Upper lobe of left lung (tissue), 6 donors: ENCODE data around the gene SLC2A11. TPM values are rescaled to one million over a fixed set of nuclear protein-coding genes. Genes with fewer than 3 reads are reported as not detected.

Experiments used
- ATAC-seq, 2 donors: fragments of 200-7000 bp; cut with Tn5 transposase; one replicate each; pipeline ENCODE4 v1.9.1; 2022; ENCODE audit warnings: mild to moderate bottlenecking in 2 of 2, moderate library complexity in 2 of 2; ENCODE audit not compliant: low FRiP score in 2 of 2
- DNase-seq, 2 donors: peaks; one replicate each; pipeline ENCODE4 v3.0.0-alpha.2; 2019 to 2020
- H3K27ac ChIP-seq, 4 donors: fragments of 200-600 bp; sonication (generic); one replicate each; pipeline ENCODE4 v1.5.1; 2016 to 2019
- H3K27me3 ChIP-seq, 4 donors: fragments of 200-600 bp; sonication (generic); one replicate each; pipeline ENCODE4 v1.5.1; 2017 to 2019
- H3K36me3 ChIP-seq, 4 donors: fragments of 200-600 bp; sonication (generic); one replicate each; pipeline ENCODE4 v1.5.1; 2016 to 2019
- H3K4me1 ChIP-seq, 4 donors: fragments of 200-600 bp; sonication (generic); one replicate each; pipeline ENCODE4 v1.5.1; 2018 to 2019
- H3K4me3 ChIP-seq, 4 donors: fragments of 200-600 bp; sonication (generic); one replicate each; pipeline ENCODE4 v1.5.1; 2017 to 2019; ENCODE audit warnings: mild to moderate bottlenecking in 2 of 4, moderate library complexity in 1 of 4
- H3K9me3 ChIP-seq, 4 donors: fragments of 200-600 bp; sonication (generic); one replicate each; pipeline ENCODE4 v1.5.1; 2018 to 2019
- CTCF ChIP-seq, 6 experiments: fragments of 450-650 bp in 4 of 6; fragments of 200-600 bp in 2 of 6; sonication (generic) in 2 of 6; IDR thresholded peaks; one replicate each; pipeline ENCODE4 v1.5.1; 2016 to 2019; ENCODE audit warnings: antibody characterized with exemption in 6 of 6
- EP300 ChIP-seq, 4 donors: sonication (generic); formaldehyde crosslinking; IDR thresholded peaks; one replicate each; pipeline ENCODE4 v1.5.1; 2017; ENCODE audit warnings: antibody characterized with exemption in 4 of 4, control low read depth in 2 of 4
- POLR2A ChIP-seq, 4 donors: fragments of 450-650 bp; IDR thresholded peaks; one replicate each; pipeline ENCODE4 v1.5.1; 2016 to 2017; ENCODE audit warnings: antibody characterized with exemption in 4 of 4, mild to moderate bottlenecking in 2 of 4
- POLR2AphosphoS5 ChIP-seq, 2 donors: sonication (generic); formaldehyde crosslinking; IDR thresholded peaks; one replicate each; pipeline ENCODE4 v1.5.1; 2017; ENCODE audit warnings: antibody characterized with exemption in 2 of 2
- WGBS, 2 donors: methylation state at CpG; one replicate each; pipeline ENCODE4 v1.1.5; 2017 to 2018; 5-methylcytosine and 5-hydroxymethylcytosine counted together
- total RNA-seq, 6 donors: library from RNA; depleted of rRNA in 4 of 6; stranded (reverse); fragments of >200 nt in 4 of 6; gene quantifications; one replicate each; pipeline versions ENCODE4 v1.1.0 to v1.2.1, GENCODE V29; 2016 to 2021
- donor health status: DM: no; HTN: no; CAD: no; lungs with moderate emphysema.
- donor health status: DM: no; HTN: yes; CAD: no; lungs with severe emphysema.

Gene SLC2A11
- total RNA-seq, 6 donors from 2014 or later: 9.9 to 31.4 (median 16.5) TPM

DNA sequence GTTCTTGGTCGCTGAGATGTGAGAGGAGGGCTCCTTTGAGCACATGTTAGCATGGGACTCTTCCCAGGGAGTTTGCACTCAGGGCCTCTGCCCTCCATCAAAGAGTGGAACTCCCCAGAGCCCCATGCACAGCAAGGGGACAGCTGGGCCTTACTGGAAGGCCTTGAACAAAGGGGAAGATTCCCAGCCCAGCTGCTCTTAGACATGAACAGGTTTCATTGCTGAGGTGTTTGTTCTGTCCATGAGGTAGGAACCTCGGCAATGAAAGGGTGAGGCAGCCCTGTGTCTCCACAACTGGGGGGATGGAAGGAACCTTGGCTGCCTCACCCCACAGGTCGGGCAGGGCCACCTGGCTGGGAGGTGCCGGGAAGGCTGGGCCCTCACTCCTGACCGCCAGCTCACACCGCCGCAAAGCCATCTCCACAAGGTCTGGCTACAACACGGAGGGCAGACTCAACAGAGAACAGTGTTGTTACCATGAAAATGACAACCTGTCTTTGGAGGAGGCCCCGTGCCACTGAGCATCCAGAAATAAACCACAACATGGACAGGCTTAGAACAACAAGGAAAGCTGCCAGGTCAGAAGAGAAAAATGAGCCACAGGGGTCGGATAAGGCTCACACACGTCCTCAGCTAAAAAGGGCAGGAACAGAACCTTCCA, 22.1 kb upstream of the SLC2A11 start:
- no peaks in the 10 kb centered on the region for H3K27me3 ChIP-seq
- no peak for ATAC-seq
- peaks cover 16 to 23% (median 17%) of the 10 kb centered on the region in 4 donors for H3K4me1 ChIP-seq
- 71 to 73% methylated on average over 6 to 10 of the region's 11 CpGs for WGBS, 2 donors
- H3K4me3 ChIP-seq: no peak overlapping the region
- TF ChIP-seq POLR2AphosphoS5 (IDR thresholded peaks at IDR 0.05) (no peak), EP300 (IDR thresholded peaks at IDR 0.05) (no peak), POLR2A (IDR thresholded peaks at IDR 0.05) (no peak), CTCF (IDR thresholded peaks at IDR 0.05) (no peak)
- no peak overlapping the region for H3K27ac ChIP-seq
- H3K9me3 ChIP-seq: no peaks in the 10 kb centered on the region
- DNase-seq: no peak
- H3K36me3 ChIP-seq: peaks cover 0 to 54% (median 41%) of the 10 kb centered on the region in 4 donors

- no peak for DNase-seq
- ATAC-seq: no peak
- H3K4me1 ChIP-seq: peaks cover 16 to 23% (median 17%) of the 10 kb centered on the region in 4 donors
- H3K27ac ChIP-seq: no peak overlapping the region
- no peaks in the 10 kb centered on the region for H3K27me3 ChIP-seq
- peaks cover 0 to 47% (median 36%) of the 10 kb centered on the region in 4 donors for H3K36me3 ChIP-seq
- 88% methylated on average over 4 of the region's 5 CpGs; no CpG with 5 or more reads in 1 of the 2 donors for WGBS, 2 donors
- no peaks in the 10 kb centered on the region for H3K9me3 ChIP-seq
- H3K4me3 ChIP-seq: no peak overlapping the region
- TF ChIP-seq CTCF (IDR thresholded peaks at IDR 0.05): no peak
- TF ChIP-seq EP300 (IDR thresholded peaks at IDR 0.05): no peak
- TF ChIP-seq POLR2A (IDR thresholded peaks at IDR 0.05): no peak
- no peak for TF ChIP-seq POLR2AphosphoS5 (IDR thresholded peaks at IDR 0.05)
These were observed 21.4 kb upstream of the SLC2A11 start for GRCh38 chr22:23836281-23836680.

DNA sequence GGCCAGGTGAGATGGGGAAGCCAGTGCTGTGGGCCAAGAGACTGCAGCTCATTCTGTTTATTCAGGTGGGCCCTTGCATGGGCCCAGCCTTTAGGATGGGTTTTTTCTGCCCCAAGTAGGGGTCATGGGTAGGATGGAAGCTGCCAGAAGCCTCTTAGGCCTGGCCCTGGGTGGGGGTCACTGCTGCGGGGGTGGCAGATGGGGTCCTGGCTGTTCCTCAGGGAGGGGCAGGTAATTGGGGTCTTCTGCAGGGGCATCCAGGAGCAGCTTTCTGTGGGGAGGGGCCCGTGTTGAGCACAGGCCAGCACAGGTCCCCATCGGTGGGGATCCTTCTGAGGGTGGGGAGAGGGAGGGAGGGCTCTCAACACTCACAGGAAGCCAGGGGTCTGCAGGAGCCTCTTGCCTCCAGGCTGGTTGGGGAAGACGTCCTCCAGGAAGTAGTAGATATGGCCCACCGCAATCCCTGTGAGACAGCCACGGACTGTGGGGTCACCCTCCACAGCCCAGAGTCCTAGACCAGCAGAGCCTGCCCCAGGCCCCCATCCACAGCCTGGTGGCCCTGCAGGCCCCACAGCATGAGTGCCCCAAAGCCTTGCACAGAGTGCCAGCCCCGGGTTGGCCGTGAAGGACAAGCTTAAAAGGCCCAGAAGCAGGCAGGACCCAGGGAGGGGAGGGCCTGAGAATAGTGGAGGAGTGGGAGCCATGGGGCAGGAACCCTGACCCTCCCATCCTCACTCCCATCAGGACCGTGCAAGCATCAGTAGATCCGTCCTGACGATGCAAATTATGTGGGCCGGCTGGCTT, 20.8 kb upstream of the SLC2A11 start:
- H3K4me3 ChIP-seq: no peak overlapping the region
- H3K36me3 ChIP-seq: peaks cover 0 to 41% (median 32%) of the 10 kb centered on the region in 4 donors
- no peak for TF ChIP-seq POLR2AphosphoS5 (IDR thresholded peaks at IDR 0.05)
- TF ChIP-seq POLR2A (IDR thresholded peaks at IDR 0.05): no peak
- no peak for TF ChIP-seq CTCF (IDR thresholded peaks at IDR 0.05)
- no peak for TF ChIP-seq EP300 (IDR thresholded peaks at IDR 0.05)
- H3K9me3 ChIP-seq: no peaks in the 10 kb centered on the region
- no peak overlapping the region for H3K27ac ChIP-seq
- H3K4me1 ChIP-seq: peaks cover 16 to 23% (median 17%) of the 10 kb centered on the region in 4 donors
- 76 to 85% methylated on average over 5 to 11 of the region's 12 CpGs for WGBS, 2 donors
- DNase-seq (no peak), ATAC-seq (no peak)
- no peaks in the 10 kb centered on the region for H3K27me3 ChIP-seq

GRCh38 chr22:23837496-23837859, 20.2 kb upstream of the SLC2A11 start:
- H3K4me1 ChIP-seq: peaks cover 16 to 23% (median 17%) of the 10 kb centered on the region in 4 donors
- peaks cover 0 to 35% (median 31%) of the 10 kb centered on the region in 4 donors for H3K36me3 ChIP-seq
- no peak overlapping the region for H3K27ac ChIP-seq
- ATAC-seq: no peak
- no peak overlapping the region for H3K4me3 ChIP-seq
- H3K27me3 ChIP-seq: no peaks in the 10 kb centered on the region
- WGBS, 2 donors: 82 to 94% methylated on average over 11 to 12 of the region's 12 CpGs
- no peaks in the 10 kb centered on the region for H3K9me3 ChIP-seq
- DNase-seq: no peak
- no peak for TF ChIP-seq EP300 (IDR thresholded peaks at IDR 0.05)
- TF ChIP-seq POLR2A (IDR thresholded peaks at IDR 0.05): no peak
- TF ChIP-seq POLR2AphosphoS5 (IDR thresholded peaks at IDR 0.05): no peak
- no peak for TF ChIP-seq CTCF (IDR thresholded peaks at IDR 0.05)
